ENCODE data around the gene PSMB1. TPM values are rescaled to one million over a fixed set of nuclear protein-coding genes. Genes with fewer than 3 reads are reported as not detected.

PSMB1 gene
- total and polyA plus RNA-seq, 8 donors = 111 to 182 (median 172) TPM

DNA sequence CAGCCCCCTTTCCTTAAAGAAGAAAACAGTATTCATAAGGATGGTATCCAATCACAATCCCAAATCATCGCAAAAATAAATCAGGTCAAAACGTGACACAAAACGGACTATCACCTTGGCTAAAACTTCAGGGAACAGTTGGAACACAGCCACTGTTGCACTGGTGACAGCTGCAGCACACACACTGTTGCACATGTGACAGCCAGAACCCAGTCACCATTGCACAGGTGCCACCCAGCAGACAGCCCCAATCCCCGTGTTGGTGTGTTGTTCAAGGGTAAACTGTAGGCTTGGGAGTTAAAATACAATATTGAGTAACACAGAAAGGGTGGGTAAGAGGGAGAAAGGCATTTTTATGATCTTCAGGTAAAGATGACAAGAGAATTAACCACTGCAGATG is 15.8 kb downstream of the PSMB1 start:
- Histone ChIP-seq H3K9me3 (no peaks in the 10 kb centered on the region), H3K27ac (no peak overlapping the region), H3K4me1 (no peaks in the 10 kb centered on the region), H3K36me3 (peaks cover 0 to 98% of the 10 kb centered on the region in 2 donors), H3K4me3 (no peak overlapping the region), H3K27me3 (no peaks in the 10 kb centered on the region)
- intact Hi-C loops (cut with DNase I) = no loop called here
- no peak for DNase-seq
- ATAC-seq = no peak
- TF ChIP-seq, protein P1, sequence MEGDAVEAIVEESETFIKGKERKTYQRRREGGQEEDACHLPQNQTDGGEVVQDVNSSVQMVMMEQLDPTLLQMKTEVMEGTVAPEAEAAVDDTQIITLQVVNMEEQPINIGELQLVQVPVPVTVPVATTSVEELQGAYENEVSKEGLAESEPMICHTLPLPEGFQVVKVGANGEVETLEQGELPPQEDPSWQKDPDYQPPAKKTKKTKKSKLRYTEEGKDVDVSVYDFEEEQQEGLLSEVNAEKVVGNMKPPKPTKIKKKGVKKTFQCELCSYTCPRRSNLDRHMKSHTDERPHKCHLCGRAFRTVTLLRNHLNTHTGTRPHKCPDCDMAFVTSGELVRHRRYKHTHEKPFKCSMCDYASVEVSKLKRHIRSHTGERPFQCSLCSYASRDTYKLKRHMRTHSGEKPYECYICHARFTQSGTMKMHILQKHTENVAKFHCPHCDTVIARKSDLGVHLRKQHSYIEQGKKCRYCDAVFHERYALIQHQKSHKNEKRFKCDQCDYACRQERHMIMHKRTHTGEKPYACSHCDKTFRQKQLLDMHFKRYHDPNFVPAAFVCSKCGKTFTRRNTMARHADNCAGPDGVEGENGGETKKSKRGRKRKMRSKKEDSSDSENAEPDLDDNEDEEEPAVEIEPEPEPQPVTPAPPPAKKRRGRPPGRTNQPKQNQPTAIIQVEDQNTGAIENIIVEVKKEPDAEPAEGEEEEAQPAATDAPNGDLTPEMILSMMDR (IDR thresholded peaks at IDR 0.05) = no peak

DNA sequence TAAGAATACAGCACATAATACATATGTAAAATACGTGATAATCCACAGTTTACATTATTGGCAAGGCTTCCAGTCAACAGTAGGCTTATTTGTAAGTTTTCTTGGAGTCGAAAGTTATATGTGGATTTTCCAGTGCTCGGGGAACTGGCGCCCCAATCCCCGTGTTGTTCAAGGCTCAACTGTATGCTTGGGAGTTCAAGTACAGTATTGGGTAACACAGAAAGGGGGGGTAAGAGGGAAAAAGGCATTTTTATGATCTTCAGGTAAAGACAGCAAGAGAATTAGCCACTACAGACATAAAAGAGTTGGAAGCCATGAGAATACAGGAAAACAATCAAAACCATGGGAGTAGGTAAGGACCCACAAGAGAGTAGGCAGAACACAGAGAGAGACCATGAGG is 16.4 kb downstream of the PSMB1 start:
- intact Hi-C loops (cut with DNase I) = no loop called here
- ATAC-seq = no peak

DNA sequence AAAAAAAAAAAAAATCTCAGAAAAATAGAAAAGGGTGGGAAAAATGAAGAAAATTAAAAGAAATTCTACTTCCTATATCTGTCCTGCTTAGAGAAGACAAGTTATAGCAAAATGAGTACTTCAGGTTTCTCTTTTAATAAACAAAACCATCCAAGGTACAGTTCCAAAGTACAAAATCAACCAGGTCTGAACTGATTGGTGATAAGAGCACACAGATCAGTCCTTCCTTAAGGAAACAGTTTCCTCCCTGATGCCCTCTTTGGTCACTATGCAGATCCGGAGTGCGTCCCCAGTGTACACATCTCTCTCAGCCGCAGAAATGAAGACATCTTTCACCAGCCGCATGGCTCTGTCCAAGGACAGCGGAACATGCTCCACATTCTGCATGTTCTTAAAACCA is 18.1 kb downstream of the PSMB1 start:
- DNase-seq (no peak), ATAC-seq (no peak)
- peaks cover 0 to 81% of the 10 kb centered on the region in 2 donors for H3K36me3 ChIP-seq
- no peak overlapping the region for H3K4me3 ChIP-seq
- no peaks in the 10 kb centered on the region for H3K27me3 ChIP-seq
- no peak overlapping the region for H3K27ac ChIP-seq
- H3K9me3 ChIP-seq = no peaks in the 10 kb centered on the region
- H3K4me1 ChIP-seq = no peaks in the 10 kb centered on the region
- TF ChIP-seq, protein P1 (IDR thresholded peaks at IDR 0.05) = no peak
- intact Hi-C loops (cut with DNase I) = no loop called here

More for the DNA sequence above, 16.4 kb downstream of the PSMB1 start:
- no peaks in the 10 kb centered on the region for H3K9me3 ChIP-seq
- no peaks in the 10 kb centered on the region for H3K4me1 ChIP-seq
- H3K27me3 ChIP-seq = no peaks in the 10 kb centered on the region
- no peak overlapping the region for H3K27ac ChIP-seq
- H3K4me3 ChIP-seq = no peak overlapping the region
- TF ChIP-seq, protein P1 (IDR thresholded peaks at IDR 0.05) = no peak
- no peak for DNase-seq
- peaks cover 0 to 98% of the 10 kb centered on the region in 2 donors for H3K36me3 ChIP-seq

GRCh38 chr6:170533792-170534191 is 19.3 kb downstream of the PSMB1 start:
- Histone ChIP-seq H3K36me3 (peaks cover 0 to 70% of the 10 kb centered on the region in 2 donors), H3K4me1 (no peaks in the 10 kb centered on the region), H3K27me3 (no peaks in the 10 kb centered on the region), H3K9me3 (no peaks in the 10 kb centered on the region), H3K27ac (no peak overlapping the region), H3K4me3 (no peak overlapping the region)
- TF ChIP-seq, protein P1 (IDR thresholded peaks at IDR 0.05) = no peak
- DNase-seq = no peak
- ATAC-seq = no peak
- intact Hi-C loops (cut with DNase I) = no loop called here

GRCh38 chr6:170532867-170533488 is 20.1 kb downstream of the PSMB1 start:
- ATAC-seq = no peak

More at GRCh38 chr6:170532867-170533488, 20.1 kb downstream of the PSMB1 start:
- Histone ChIP-seq H3K4me1 (no peaks in the 10 kb centered on the region), H3K9me3 (no peaks in the 10 kb centered on the region), H3K27me3 (no peaks in the 10 kb centered on the region), H3K36me3 (peaks cover 0 to 62% of the 10 kb centered on the region in 2 donors), H3K27ac (no peak overlapping the region), H3K4me3 (no peak overlapping the region)
- intact Hi-C loops (cut with DNase I) = no loop called here
- TF ChIP-seq, protein P1 (IDR thresholded peaks at IDR 0.05) = no peak
- DNase-seq = no peak

Measured in left lung (tissue), 10 donors.